Hepatocyte (in vitro differentiated cells): ENCODE measurements around the gene WHAMM. TPM values are rescaled to one million over a fixed set of nuclear protein-coding genes. Genes with fewer than 3 reads are reported as not detected.
"Not testable (repeated sequence)": the region's sequence is repeated elsewhere in the genome, so short reads cannot be mapped to it uniquely, and the experiment has no call there.

Experiments used
- DNase-seq: peaks from one replicate; pipeline ENCODE4 v3.0.0-alpha.2; 2016; ENCODE audit warnings: low spot score
- H2AFZ ChIP-seq: fragments of 200-600 bp; sonication (generic); 2 replicates; pipeline ENCODE4 v1.6.0; 2016; ENCODE audit warnings: antibody characterized with exemption, mild to moderate bottlenecking
- H3K27ac ChIP-seq: fragments of 200-600 bp; sonication (generic); 2 replicates; pipeline ENCODE4 v1.5.1; 2016; ENCODE audit warnings: mild to moderate bottlenecking
- H3K27me3 ChIP-seq: fragments of 200-600 bp; sonication (generic); 2 replicates; pipeline ENCODE4 v1.6.1; 2016
- H3K36me3 ChIP-seq: fragments of 200-600 bp; sonication (generic); replicated peaks from 2 replicates; pipeline ENCODE4 v1.5.1; 2016; ENCODE audit warnings: low read depth; ENCODE audit not compliant: insufficient read depth
- H3K4me1 ChIP-seq: fragments of 200-600 bp; sonication (generic); 2 replicates; pipeline ENCODE4 v1.5.1; 2016; ENCODE audit warnings: mild to moderate bottlenecking, moderate library complexity; ENCODE audit not compliant: insufficient read depth
- H3K4me2 ChIP-seq: fragments of 200-600 bp; sonication (generic); 2 replicates; pipeline ENCODE4 v1.6.0; 2016
- H3K4me3 ChIP-seq: fragments of 200-600 bp; sonication (generic); 2 replicates; pipeline ENCODE4 v1.5.1; 2016; ENCODE audit warnings: mild to moderate bottlenecking
- H3K79me2 ChIP-seq: fragments of 200-600 bp; sonication (generic); 2 replicates; pipeline ENCODE4 v1.6.0; 2017; ENCODE audit warnings: mild to moderate bottlenecking
- H3K9me2 ChIP-seq: fragments of 200-600 bp; sonication (generic); replicated peaks from 2 replicates; pipeline ENCODE4 v1.6.0; 2017; ENCODE audit warnings: mild to moderate bottlenecking; ENCODE audit not compliant: insufficient read depth
- H3K9me3 ChIP-seq: fragments of 200-600 bp; sonication (generic); 2 replicates; pipeline ENCODE4 v1.5.1; 2016; ENCODE audit warnings: low read depth, mild to moderate bottlenecking
- H4K20me1 ChIP-seq: fragments of 200-600 bp; sonication (generic); 2 replicates; pipeline ENCODE4 v1.6.0; 2016; ENCODE audit warnings: mild to moderate bottlenecking; ENCODE audit not compliant: insufficient read depth, poor library complexity, severe bottlenecking
- CTCF ChIP-seq: fragments of 200-600 bp; sonication (generic); IDR thresholded peaks from 2 replicates; pipeline ENCODE4 v1.5.1; 2016; ENCODE audit warnings: antibody characterized with exemption, mild to moderate bottlenecking; ENCODE audit not compliant: poor library complexity
- EZH2 ChIP-seq: fragments of 200-600 bp; sonication (generic); IDR thresholded peaks from 2 replicates; pipeline ENCODE4 v1.6.1; 2016; ENCODE audit warnings: antibody characterized with exemption, mild to moderate bottlenecking, borderline replicate concordance
- EZH2phosphoT487 ChIP-seq: fragments of 200-600 bp; sonication (generic); IDR thresholded peaks from one replicate; pipeline ENCODE4 v1.6.1; 2018; ENCODE audit warnings: antibody characterized with exemption, mild to moderate bottlenecking, low read depth, moderate library complexity; ENCODE audit not compliant: unreplicated experiment, severe bottlenecking
- WGBS: methylation state at CpG from one replicate; pipeline ENCODE4 v1.1.6; 2016; ENCODE audit warnings: low lambda C conversion rate; ENCODE audit errors: missing lambda C conversion rate; 5-methylcytosine and 5-hydroxymethylcytosine counted together
- polyA plus RNA-seq: library from polyadenylated mRNA; unstranded; fragments of >200 nt; fragmentation: Nextera tagmentation; extraction: Ambion mirVana; gene quantifications from 2 replicates; pipeline ENCODE4 v1.2.1, GENCODE V29; 2016
- total RNA-seq: library from RNA; depleted of rRNA; stranded (reverse); fragments of >200 nt; gene quantifications from 2 replicates; pipeline ENCODE4 v1.2.3, GENCODE V29; 2014

The WHAMM gene
- total and polyA plus RNA-seq, 2 experiments from 2014 or later: 5.3 to 8.0 TPM

GRCh38 chr15:82858932-82859331 lies 49.5 kb downstream of the WHAMM start:
- no peaks in the 10 kb centered on the region for H3K4me1 ChIP-seq
- no peak for TF ChIP-seq CTCF
- H3K4me3 ChIP-seq: no peak overlapping the region
- H3K27me3 ChIP-seq: no peaks in the 10 kb centered on the region
- no peak overlapping the region for H3K27ac ChIP-seq
- no peak for DNase-seq
- H3K9me2 ChIP-seq: no peaks in the 10 kb centered on the region
- H3K4me2 ChIP-seq: no peak overlapping the region
- H3K79me2 ChIP-seq: no peaks in the 10 kb centered on the region
- H4K20me1 ChIP-seq: no peaks in the 10 kb centered on the region
- WGBS: 91% methylated on average over 11 of the region's 11 CpGs
- no peaks in the 10 kb centered on the region for H3K36me3 ChIP-seq
- no peak overlapping the region for H2AFZ ChIP-seq
- H3K9me3 ChIP-seq: no peaks in the 10 kb centered on the region

DNA sequence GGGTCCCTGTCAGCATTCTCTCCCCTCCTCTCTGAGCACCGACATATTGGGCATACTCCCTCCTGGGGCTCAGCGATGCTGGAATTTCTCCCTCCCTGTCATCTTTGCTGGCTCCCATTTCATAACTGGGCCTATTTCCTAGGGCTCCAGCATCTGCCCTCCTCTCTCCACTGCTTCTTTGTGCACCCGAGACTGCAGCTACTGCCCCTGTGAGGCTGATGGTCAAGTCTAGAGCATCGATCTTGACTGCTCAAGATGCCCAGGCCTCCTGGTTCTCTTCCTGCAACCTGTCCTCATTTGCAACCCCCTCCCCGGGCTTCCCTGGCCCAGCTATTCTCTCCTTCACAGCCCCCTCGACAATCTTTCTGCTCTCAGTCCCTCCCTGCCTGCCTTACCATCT lies 53.5 kb downstream of the WHAMM start:
- Histone ChIP-seq H3K9me2 (no peaks in the 10 kb centered on the region), H2AFZ (no peak overlapping the region), H3K27ac (no peak overlapping the region), H3K9me3 (no peaks in the 10 kb centered on the region), H3K4me1 (no peaks in the 10 kb centered on the region), H4K20me1 (no peaks in the 10 kb centered on the region), H3K4me2 (no peak overlapping the region), H3K4me3 (no peak overlapping the region), H3K79me2 (no peaks in the 10 kb centered on the region), H3K27me3 (no peaks in the 10 kb centered on the region), H3K36me3 (no peaks in the 10 kb centered on the region)
- 94% methylated on average over 6 of the region's 6 CpGs for WGBS
- DNase-seq: no peak
- no peak for TF ChIP-seq EZH2
- no peak for TF ChIP-seq CTCF
- no peak for TF ChIP-seq EZH2phosphoT487

GRCh38 chr15:82864967-82865366 lies 55.5 kb downstream of the WHAMM start:
- Histone ChIP-seq H3K9me3 (no peaks in the 10 kb centered on the region), H3K27ac (no peak overlapping the region), H3K79me2 (no peaks in the 10 kb centered on the region), H3K36me3 (no peaks in the 10 kb centered on the region), H4K20me1 (no peaks in the 10 kb centered on the region), H3K4me1 (no peaks in the 10 kb centered on the region), H3K4me2 (no peak overlapping the region), H2AFZ (no peak overlapping the region), H3K9me2 (no peaks in the 10 kb centered on the region), H3K27me3 (no peaks in the 10 kb centered on the region), H3K4me3 (no peak overlapping the region)
- TF ChIP-seq CTCF: no peak
- no peak for TF ChIP-seq EZH2
- TF ChIP-seq EZH2phosphoT487: no peak
- DNase-seq: no peak
- WGBS: 66% methylated on average over 2 of the region's 2 CpGs

DNA sequence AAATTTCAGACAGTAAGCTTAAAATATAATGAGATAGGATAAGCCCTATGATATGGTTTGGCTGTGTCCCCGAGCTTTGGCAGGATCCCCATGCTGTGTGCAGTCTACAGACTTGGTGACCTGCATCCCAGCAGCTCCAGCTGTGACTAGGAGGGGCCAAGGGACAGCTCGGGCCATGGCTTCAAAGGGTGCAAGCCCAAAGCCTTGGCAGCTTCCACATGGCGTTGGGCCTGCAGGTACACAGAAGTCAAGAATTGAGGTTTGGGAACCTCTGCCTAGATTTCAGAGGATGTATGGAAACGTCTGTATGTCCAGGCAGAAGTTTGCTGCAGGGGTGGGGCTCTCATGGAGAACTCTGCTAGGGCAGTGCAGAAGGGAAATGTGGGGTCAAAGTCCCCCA lies 56.2 kb downstream of the WHAMM start:
- not testable (repeated sequence) for H3K79me2 ChIP-seq, DNase-seq, H3K4me1 ChIP-seq, H4K20me1 ChIP-seq, H3K4me2 ChIP-seq, H3K4me3 ChIP-seq, H3K27me3 ChIP-seq, H3K9me3 ChIP-seq, H3K27ac ChIP-seq, H3K36me3 ChIP-seq, H2AFZ ChIP-seq, H3K9me2 ChIP-seq
- WGBS: 85% methylated on average over 4 of the region's 4 CpGs

DNA sequence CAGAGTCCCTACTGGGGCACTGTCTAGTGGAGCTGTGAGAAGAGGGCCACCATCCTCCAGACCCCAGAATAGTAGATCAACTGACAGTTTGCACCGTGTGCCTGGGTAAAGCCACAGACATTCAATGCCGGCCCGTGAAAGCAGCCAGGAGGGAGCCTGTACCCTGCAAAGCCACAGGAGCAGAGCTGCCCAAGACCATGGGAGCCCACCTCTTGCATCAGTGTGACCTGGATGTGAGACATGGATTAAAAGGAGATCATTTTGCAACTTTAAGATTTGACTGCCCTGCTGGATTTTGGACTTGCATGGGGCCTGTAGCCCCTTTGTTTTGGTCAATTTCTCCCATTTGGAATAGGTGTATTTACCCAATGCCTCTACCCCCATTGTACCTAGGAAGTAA lies 56.6 kb downstream of the WHAMM start:
- not testable (repeated sequence) for H4K20me1 ChIP-seq, H3K9me2 ChIP-seq, H3K4me2 ChIP-seq, H3K4me3 ChIP-seq, H3K27ac ChIP-seq, H3K36me3 ChIP-seq, H2AFZ ChIP-seq, H3K4me1 ChIP-seq, H3K79me2 ChIP-seq, H3K9me3 ChIP-seq, H3K27me3 ChIP-seq, DNase-seq
- WGBS: 78% methylated on average over 3 of the region's 3 CpGs
